22Rv1 (cell line): Measurements from ENCODE around the gene BIRC6.

Experiments
- H3K27ac ChIP-seq: fragments of 450-650 bp; 2 replicates; pipeline ENCODE4 v1.5.1; 2017
- ZFX ChIP-seq: fragments of 450-650 bp; IDR thresholded peaks from 2 replicates; pipeline ENCODE4 v1.6.1; 2017; ENCODE audit warnings: antibody characterized with exemption, borderline replicate concordance
- TF ChIP-seq, protein P1 (sequence below): fragments of 450-650 bp; IDR thresholded peaks from 2 replicates; pipeline ENCODE4 v1.5.1; 2017; ENCODE audit warnings: mild to moderate bottlenecking

The BIRC6 gene

DNA sequence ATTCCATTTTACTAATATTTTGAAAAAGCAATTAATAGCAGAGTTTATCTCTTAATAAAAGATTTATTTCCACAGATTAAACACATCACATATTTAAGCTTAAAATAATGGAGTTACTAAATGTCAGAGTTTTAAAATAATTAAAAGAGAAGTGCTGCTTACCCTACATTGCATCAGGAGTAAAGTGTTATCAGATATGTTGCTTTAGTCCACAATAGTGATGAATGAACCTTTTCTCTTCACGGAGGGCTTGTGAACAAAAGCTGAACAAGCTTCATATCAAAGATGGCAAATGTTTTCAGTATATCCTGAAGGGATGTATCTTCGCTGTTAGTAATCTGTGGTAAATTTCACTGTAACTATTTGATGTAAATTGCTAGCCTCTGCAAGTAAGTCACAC lies 201.7 kb downstream of the BIRC6 start:
- no peak for TF ChIP-seq ZFX
- TF ChIP-seq, protein P1, sequence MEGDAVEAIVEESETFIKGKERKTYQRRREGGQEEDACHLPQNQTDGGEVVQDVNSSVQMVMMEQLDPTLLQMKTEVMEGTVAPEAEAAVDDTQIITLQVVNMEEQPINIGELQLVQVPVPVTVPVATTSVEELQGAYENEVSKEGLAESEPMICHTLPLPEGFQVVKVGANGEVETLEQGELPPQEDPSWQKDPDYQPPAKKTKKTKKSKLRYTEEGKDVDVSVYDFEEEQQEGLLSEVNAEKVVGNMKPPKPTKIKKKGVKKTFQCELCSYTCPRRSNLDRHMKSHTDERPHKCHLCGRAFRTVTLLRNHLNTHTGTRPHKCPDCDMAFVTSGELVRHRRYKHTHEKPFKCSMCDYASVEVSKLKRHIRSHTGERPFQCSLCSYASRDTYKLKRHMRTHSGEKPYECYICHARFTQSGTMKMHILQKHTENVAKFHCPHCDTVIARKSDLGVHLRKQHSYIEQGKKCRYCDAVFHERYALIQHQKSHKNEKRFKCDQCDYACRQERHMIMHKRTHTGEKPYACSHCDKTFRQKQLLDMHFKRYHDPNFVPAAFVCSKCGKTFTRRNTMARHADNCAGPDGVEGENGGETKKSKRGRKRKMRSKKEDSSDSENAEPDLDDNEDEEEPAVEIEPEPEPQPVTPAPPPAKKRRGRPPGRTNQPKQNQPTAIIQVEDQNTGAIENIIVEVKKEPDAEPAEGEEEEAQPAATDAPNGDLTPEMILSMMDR, result no peak
- H3K27ac ChIP-seq, result no peak overlapping the region

DNA sequence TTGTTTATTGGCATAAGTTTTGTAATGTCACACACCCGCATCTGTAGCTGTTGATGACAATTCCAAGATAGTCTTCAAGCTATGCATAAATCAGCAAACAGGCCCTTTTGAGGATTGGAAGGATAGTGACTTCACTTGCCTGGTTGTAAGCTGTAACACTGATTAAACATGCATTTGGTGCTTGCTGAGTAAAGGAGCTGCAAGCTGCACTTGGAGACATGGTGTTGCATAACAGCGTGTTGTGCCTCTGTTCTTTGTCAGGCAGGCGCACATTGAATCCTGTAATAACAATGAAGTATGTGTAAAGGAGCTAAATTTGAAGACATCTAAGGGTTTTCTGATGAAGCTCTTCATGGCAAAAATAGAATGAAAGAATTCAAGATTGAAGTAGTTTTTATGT lies 202.3 kb downstream of the BIRC6 start:
- TF ChIP-seq, protein P1, result no peak
- TF ChIP-seq ZFX, result no peak
- H3K27ac ChIP-seq, result no peak overlapping the region

DNA sequence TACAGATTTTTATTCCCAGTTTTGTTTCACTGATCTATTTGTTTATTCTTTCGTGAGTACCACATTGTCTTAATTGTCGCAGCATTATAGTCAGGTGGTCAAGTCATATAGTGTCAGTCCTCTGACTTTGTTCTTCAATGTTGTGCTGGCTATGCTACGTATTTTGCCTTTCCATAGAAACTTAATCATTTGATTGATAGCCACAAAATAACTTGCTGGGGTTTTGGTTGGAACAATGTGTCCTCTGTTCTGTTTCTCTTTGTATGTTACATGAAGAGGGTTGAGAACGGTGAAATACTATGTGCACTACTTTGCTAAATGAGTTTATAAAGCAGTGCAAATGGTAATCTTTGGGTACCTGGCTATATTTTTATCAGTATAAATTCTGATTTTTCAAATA lies 206.1 kb downstream of the BIRC6 start:
- no peak overlapping the region for H3K27ac ChIP-seq
- TF ChIP-seq, protein P1, result no peak
- TF ChIP-seq ZFX, result no peak

DNA sequence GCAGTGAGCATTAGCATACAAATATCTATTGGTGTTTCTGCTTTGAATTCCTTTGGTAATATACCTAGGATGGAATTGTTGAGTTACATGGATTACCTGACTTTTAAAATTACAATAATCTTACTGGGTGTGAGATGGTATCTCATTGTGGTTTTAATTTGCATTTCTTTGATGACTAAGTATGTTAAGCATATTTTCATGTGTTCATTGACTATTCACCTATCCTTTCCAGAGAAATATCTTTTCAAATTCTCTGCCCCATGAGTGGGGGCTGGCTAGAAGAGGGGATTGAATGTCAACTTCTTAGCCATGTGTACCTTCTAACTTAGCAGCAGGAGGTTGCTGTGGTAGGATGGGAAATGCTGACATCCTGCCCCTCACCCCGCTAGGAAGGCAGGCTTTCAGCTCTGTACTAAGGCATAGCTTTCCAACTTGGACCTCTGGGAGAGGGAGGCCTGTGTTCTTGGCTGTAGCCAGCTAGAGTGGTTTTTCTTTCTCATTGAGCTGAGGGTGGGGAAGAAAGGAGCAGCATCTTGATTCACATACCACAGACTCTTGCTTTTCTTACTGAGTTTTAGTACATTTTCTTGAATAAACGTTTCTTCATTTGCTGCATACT lies 207.7 kb downstream of the BIRC6 start:
- no peak overlapping the region for H3K27ac ChIP-seq

DNA sequence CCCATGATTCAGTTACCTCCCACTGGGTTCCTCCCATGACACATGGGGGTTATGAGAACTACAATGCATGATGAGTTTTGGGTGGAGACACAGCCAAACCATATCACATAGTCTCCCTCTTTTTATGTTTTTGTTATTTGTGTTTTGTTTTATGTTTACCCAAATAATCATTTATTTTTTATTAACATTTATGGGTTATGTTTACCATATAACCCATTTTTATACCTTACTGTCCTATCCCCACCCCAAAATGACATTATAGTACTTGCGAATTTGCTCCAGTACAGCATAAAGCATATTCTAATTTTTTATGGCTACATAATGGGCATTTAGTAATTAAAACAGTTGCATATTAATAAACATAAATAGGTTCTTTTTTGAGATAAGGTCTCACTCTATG lies 209.1 kb downstream of the BIRC6 start:
- TF ChIP-seq ZFX, result no peak
- TF ChIP-seq, protein P1, result no peak
- H3K27ac ChIP-seq, result no peak overlapping the region

More for the DNA sequence above, 207.7 kb downstream of the BIRC6 start:
- TF ChIP-seq, protein P1, result no peak
- TF ChIP-seq ZFX, result no peak

DNA sequence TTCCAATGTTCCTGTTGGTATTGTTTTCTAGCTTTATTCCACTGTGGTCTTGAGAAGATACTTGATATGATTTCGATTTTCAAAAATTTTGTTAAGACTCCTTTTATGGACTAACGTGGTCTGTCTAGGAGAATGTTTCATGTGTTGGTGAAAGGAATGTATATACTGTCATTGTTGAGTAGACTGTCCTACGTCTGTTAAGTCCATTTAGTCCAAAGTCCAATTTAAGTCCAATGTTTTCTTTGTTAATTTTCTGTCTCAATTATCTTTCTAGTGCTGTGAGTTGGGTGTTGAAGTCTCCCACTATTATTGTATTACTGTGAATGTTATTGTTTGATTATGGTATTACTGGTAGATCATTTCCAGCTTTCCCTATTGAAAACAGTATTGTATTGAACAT lies 215.2 kb downstream of the BIRC6 start:
- H3K27ac ChIP-seq, result no peak overlapping the region

DNA sequence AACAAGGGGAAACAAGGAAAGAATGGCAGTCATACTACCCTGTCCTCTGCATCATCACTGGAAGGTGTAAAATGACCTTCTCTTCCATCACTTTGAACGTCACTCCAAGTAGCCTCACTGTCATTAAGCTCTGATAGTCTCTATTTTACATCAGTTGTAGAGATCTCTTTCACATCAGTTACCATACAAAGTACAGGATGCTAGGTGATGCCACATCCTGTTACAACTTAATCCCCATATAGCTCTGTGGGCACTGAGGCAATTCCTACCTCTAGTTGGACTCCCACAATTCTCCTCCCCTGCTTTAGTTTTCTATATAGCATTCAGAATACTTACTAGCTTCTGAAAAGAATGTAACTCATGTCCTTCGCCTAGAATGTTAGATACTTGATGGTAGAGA lies 215.9 kb downstream of the BIRC6 start:
- no peak for TF ChIP-seq ZFX
- TF ChIP-seq, protein P1, result no peak
- H3K27ac ChIP-seq, result no peak overlapping the region

More for the DNA sequence above, 215.2 kb downstream of the BIRC6 start:
- TF ChIP-seq ZFX, result no peak
- TF ChIP-seq, protein P1, result no peak
